SJSA1 (cell line): ENCODE measurements around the gene UTS2B. TPM values are rescaled to one million over a fixed set of nuclear protein-coding genes. Genes with fewer than 3 reads are reported as not detected.

Experiments used
- DNase-seq, 2 experiments: peaks; one replicate each; pipeline ENCODE4 v3.0.0-alpha.2; 2015 to 2020; ENCODE audit warnings: low spot score in 2 of 2, low read depth in 1 of 2
- H3K27ac ChIP-seq: fragments of 250-450 bp; sonication (Bioruptor Pico); 2 replicates; pipeline ENCODE4 v1.5.1; 2020; ENCODE audit warnings: mild to moderate bottlenecking, moderate library complexity
- H3K27me3 ChIP-seq: fragments of 250-450 bp; sonication (Bioruptor Pico); replicated peaks from 2 replicates; pipeline ENCODE4 v1.5.1; 2020; ENCODE audit warnings: mild to moderate bottlenecking, moderate library complexity
- H3K36me3 ChIP-seq: fragments of 250-450 bp; sonication (Bioruptor Pico); 2 replicates; pipeline ENCODE4 v1.5.1; 2020; ENCODE audit warnings: mild to moderate bottlenecking
- H3K4me1 ChIP-seq: fragments of 250-450 bp; sonication (Bioruptor Pico); replicated peaks from 2 replicates; pipeline ENCODE4 v1.6.1; 2021; ENCODE audit warnings: mild to moderate bottlenecking
- H3K4me3 ChIP-seq: fragments of 250-450 bp; sonication (Bioruptor Pico); 2 replicates; pipeline ENCODE4 v1.5.1; 2020; ENCODE audit warnings: mild to moderate bottlenecking
- H3K9me3 ChIP-seq: fragments of 250-450 bp; sonication (Bioruptor Pico); replicated peaks from 2 replicates; pipeline ENCODE4 v1.5.1; 2020; ENCODE audit warnings: mild to moderate bottlenecking
- total RNA-seq: library from RNA; depleted of rRNA; stranded (reverse); fragments of >200 nt; shearing (Covaris generic); gene quantifications from 2 replicates; pipeline ENCODE4 v1.2.3, GENCODE V29; 2014

The UTS2B gene
- total RNA-seq, 1 experiment from 2014 or later, result 0.76 TPM

- Histone ChIP-seq H3K4me3 (no peak overlapping the region), H3K4me1 (peaks cover 19% of the 10 kb centered on the region), H3K27me3 (no peaks in the 10 kb centered on the region), H3K36me3 (peaks cover 5% of the 10 kb centered on the region), H3K9me3 (no peaks in the 10 kb centered on the region), H3K27ac (no peak overlapping the region)
- DNase-seq, result no peak
These were observed 2.8 kb downstream of the UTS2B start for GRCh38 chr3:191327526-191327925.

GRCh38 chr3:191324936-191325335 lies 5.4 kb downstream of the UTS2B start:
- no peak overlapping the region for H3K27ac ChIP-seq
- H3K9me3 ChIP-seq, result no peaks in the 10 kb centered on the region
- peaks cover 5% of the 10 kb centered on the region; the same call in 1 of the 2 replicates for H3K4me1 ChIP-seq
- no peaks in the 10 kb centered on the region for H3K27me3 ChIP-seq
- no peak for DNase-seq
- peaks cover 5% of the 10 kb centered on the region for H3K36me3 ChIP-seq
- H3K4me3 ChIP-seq, result no peak overlapping the region

- Histone ChIP-seq H3K9me3 (no peaks in the 10 kb centered on the region; the same call in 1 of the 2 replicates), H3K4me1 (no peaks in the 10 kb centered on the region), H3K36me3 (no peaks in the 10 kb centered on the region), H3K27ac (no peak overlapping the region), H3K4me3 (no peak overlapping the region), H3K27me3 (no peaks in the 10 kb centered on the region)
- DNase-seq, result no peak
These were observed 9.1 kb downstream of the UTS2B start for GRCh38 chr3:191321019-191321767.

- no peak overlapping the region for H3K27ac ChIP-seq
- no peaks in the 10 kb centered on the region for H3K4me1 ChIP-seq
- H3K4me3 ChIP-seq, result no peak overlapping the region
- no peaks in the 10 kb centered on the region for H3K36me3 ChIP-seq
- no peaks in the 10 kb centered on the region for H3K27me3 ChIP-seq
- no peak for DNase-seq
- no peaks in the 10 kb centered on the region; the same call in 1 of the 2 replicates for H3K9me3 ChIP-seq
These were observed 10.0 kb downstream of the UTS2B start for GRCh38 chr3:191320316-191320715.

- H3K4me3 ChIP-seq, result no peak overlapping the region
- DNase-seq, result no peak
- H3K36me3 ChIP-seq, result no peaks in the 10 kb centered on the region
- H3K9me3 ChIP-seq, result no peaks in the 10 kb centered on the region; the same call in 1 of the 2 replicates
- no peaks in the 10 kb centered on the region for H3K27me3 ChIP-seq
- no peak overlapping the region for H3K27ac ChIP-seq
- H3K4me1 ChIP-seq, result no peaks in the 10 kb centered on the region
These were observed 13.3 kb downstream of the UTS2B start for GRCh38 chr3:191316876-191317603.

GRCh38 chr3:191314109-191314728 lies 16.1 kb downstream of the UTS2B start:
- no peaks in the 10 kb centered on the region for H3K36me3 ChIP-seq
- no peak overlapping the region for H3K4me3 ChIP-seq
- no peak overlapping the region for H3K27ac ChIP-seq
- DNase-seq, result no peak
- H3K27me3 ChIP-seq, result no peaks in the 10 kb centered on the region
- no peaks in the 10 kb centered on the region; the same call in 1 of the 2 replicates for H3K9me3 ChIP-seq
- H3K4me1 ChIP-seq, result no peaks in the 10 kb centered on the region

GRCh38 chr3:191313296-191313695 lies 17.0 kb downstream of the UTS2B start:
- H3K27ac ChIP-seq, result no peak overlapping the region
- no peak for DNase-seq
- no peaks in the 10 kb centered on the region for H3K27me3 ChIP-seq
- H3K9me3 ChIP-seq, result no peaks in the 10 kb centered on the region; the same call in 1 of the 2 replicates
- H3K36me3 ChIP-seq, result no peaks in the 10 kb centered on the region
- H3K4me1 ChIP-seq, result no peaks in the 10 kb centered on the region
- no peak overlapping the region for H3K4me3 ChIP-seq

GRCh38 chr3:191307341-191307740 lies 23.0 kb downstream of the UTS2B start:
- H3K27me3 ChIP-seq, result no peaks in the 10 kb centered on the region
- DNase-seq, result no peak
- no peak overlapping the region for H3K4me3 ChIP-seq
- no peaks in the 10 kb centered on the region for H3K4me1 ChIP-seq
- H3K36me3 ChIP-seq, result no peaks in the 10 kb centered on the region
- no peaks in the 10 kb centered on the region for H3K9me3 ChIP-seq
- no peak overlapping the region for H3K27ac ChIP-seq

GRCh38 chr3:191306428-191306827 lies 23.9 kb downstream of the UTS2B start:
- no peak overlapping the region for H3K4me3 ChIP-seq
- no peak overlapping the region for H3K27ac ChIP-seq
- no peaks in the 10 kb centered on the region for H3K36me3 ChIP-seq
- H3K27me3 ChIP-seq, result no peaks in the 10 kb centered on the region
- H3K4me1 ChIP-seq, result no peaks in the 10 kb centered on the region
- H3K9me3 ChIP-seq, result no peaks in the 10 kb centered on the region
- no peak for DNase-seq

- no peak overlapping the region for H3K27ac ChIP-seq
- no peaks in the 10 kb centered on the region for H3K36me3 ChIP-seq
- no peak overlapping the region for H3K4me3 ChIP-seq
- no peaks in the 10 kb centered on the region for H3K27me3 ChIP-seq
- H3K4me1 ChIP-seq, result no peaks in the 10 kb centered on the region
- no peaks in the 10 kb centered on the region for H3K9me3 ChIP-seq
- DNase-seq, result no peak
These were observed 26.7 kb downstream of the UTS2B start for GRCh38 chr3:191303596-191303995.

GRCh38 chr3:191302451-191302850 lies 27.9 kb downstream of the UTS2B start:
- no peaks in the 10 kb centered on the region for H3K27me3 ChIP-seq
- no peak overlapping the region for H3K4me3 ChIP-seq
- no peaks in the 10 kb centered on the region for H3K36me3 ChIP-seq
- no peak for DNase-seq
- H3K9me3 ChIP-seq, result no peaks in the 10 kb centered on the region
- H3K4me1 ChIP-seq, result no peaks in the 10 kb centered on the region
- no peak overlapping the region for H3K27ac ChIP-seq

- DNase-seq, result no peak
- no peaks in the 10 kb centered on the region for H3K27me3 ChIP-seq
- no peaks in the 10 kb centered on the region for H3K9me3 ChIP-seq
These were observed 28.4 kb downstream of the UTS2B start for GRCh38 chr3:191301782-191302411.

GRCh38 chr3:191301017-191301416 lies 29.3 kb downstream of the UTS2B start:
- H3K9me3 ChIP-seq, result no peaks in the 10 kb centered on the region

More at GRCh38 chr3:191301782-191302411, 28.4 kb downstream of the UTS2B start:
- no peaks in the 10 kb centered on the region for H3K4me1 ChIP-seq
- no peaks in the 10 kb centered on the region for H3K36me3 ChIP-seq
- H3K4me3 ChIP-seq, result no peak overlapping the region
- H3K27ac ChIP-seq, result no peak overlapping the region

More at GRCh38 chr3:191301017-191301416, 29.3 kb downstream of the UTS2B start:
- H3K4me3 ChIP-seq, result no peak overlapping the region
- H3K27ac ChIP-seq, result no peak overlapping the region
- no peaks in the 10 kb centered on the region for H3K4me1 ChIP-seq
- H3K27me3 ChIP-seq, result no peaks in the 10 kb centered on the region
- no peak for DNase-seq
- no peaks in the 10 kb centered on the region for H3K36me3 ChIP-seq
